SK-N-MC (cell line): ENCODE results near the gene TCF12.

ENCODE experiments used
- EZH2 ChIP-seq: fragments of 200-600 bp; sonication (generic); IDR thresholded peaks from one replicate; pipeline ENCODE4 v1.6.1; 2017; ENCODE audit warnings: antibody characterized with exemption
- FOXP2 ChIP-seq: optimal IDR thresholded peaks from 2 replicates; pipeline ENCODE3; 2011; ENCODE audit warnings: mild to moderate bottlenecking, moderate library complexity; ENCODE audit not compliant: insufficient read depth; ENCODE audit errors: extremely low read length, control extremely low read depth
- POLR2AphosphoS5 ChIP-seq: IDR thresholded peaks from 2 replicates; pipeline ENCODE4 v1.6.1; 2012; ENCODE audit warnings: mild to moderate bottlenecking, low read depth, low read length, borderline replicate concordance

DNA sequence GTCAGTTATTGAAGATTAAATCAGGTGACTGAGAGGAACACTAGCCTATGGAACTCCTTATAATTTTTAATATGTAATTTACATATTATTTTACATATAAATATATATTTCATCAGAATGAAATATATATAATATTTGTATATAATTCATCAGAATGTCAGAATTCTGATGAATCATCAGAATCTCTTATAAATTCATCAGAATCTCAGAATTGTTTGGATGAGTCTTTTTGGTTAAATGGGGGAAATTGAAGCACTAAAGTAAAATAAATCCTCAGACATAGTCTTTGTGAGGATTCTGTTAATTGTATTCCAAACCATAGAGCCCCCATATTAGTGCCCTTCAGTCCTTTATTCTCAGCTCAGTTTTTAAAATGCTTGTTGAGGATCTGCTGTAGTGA lies 15.4 kb downstream of the TCF12 start:
- TF ChIP-seq POLR2AphosphoS5 (no peak), EZH2 (no peak), FOXP2 (no peak)
